GM03348 (cell line): ENCODE data around the gene PRRC2B.
A peak's percentile ranks its signal among the peaks of the same experiment; 100 is the strongest.
"Not testable (repeated sequence)": the region's sequence is repeated elsewhere in the genome, so short reads cannot be mapped to it uniquely, and the experiment has no call there.

Experiments used
- DNase-seq: peaks from one replicate; pipeline ENCODE4 v3.0.0; 2012; ENCODE audit warnings: low spot score

Gene PRRC2B

GRCh38 chr9:131472085-131472484 is 78.2 kb downstream of the PRRC2B start:
- not testable (repeated sequence) for DNase-seq

GRCh38 chr9:131473198-131473885 is 79.5 kb downstream of the PRRC2B start:
- DNase-seq, result no peak

- DNase-seq, result no peak
Measured at GRCh38 chr9:131473891-131474290, 80.0 kb downstream of the PRRC2B start.

- no peak for DNase-seq
Measured at GRCh38 chr9:131474711-131475110, 80.8 kb downstream of the PRRC2B start.

- DNase-seq, result no peak
Measured at GRCh38 chr9:131475111-131475955, 81.4 kb downstream of the PRRC2B start.

- DNase-seq, result no peak
Measured at GRCh38 chr9:131475956-131476776, 82.3 kb downstream of the PRRC2B start.

- no peak for DNase-seq
Measured at GRCh38 chr9:131476777-131477345, 83.0 kb downstream of the PRRC2B start.

GRCh38 chr9:131477367-131477766 is 83.5 kb downstream of the PRRC2B start:
- no peak for DNase-seq

- no peak for DNase-seq
Measured at GRCh38 chr9:131477816-131478419, 84.0 kb downstream of the PRRC2B start.

GRCh38 chr9:131478421-131478868 is 84.6 kb downstream of the PRRC2B start:
- DNase-seq, result peak; percentile 61

GRCh38 chr9:131478911-131479310 is 85.0 kb downstream of the PRRC2B start:
- DNase-seq, result no peak

- DNase-seq, result no peak
Measured at GRCh38 chr9:131480258-131480657, 86.4 kb downstream of the PRRC2B start.

GRCh38 chr9:131481441-131482342 is 87.8 kb downstream of the PRRC2B start:
- no peak for DNase-seq

GRCh38 chr9:131482343-131483006 is 88.6 kb downstream of the PRRC2B start:
- DNase-seq, result no peak

GRCh38 chr9:131483319-131484050 is 89.6 kb downstream of the PRRC2B start:
- DNase-seq, result no peak

- no peak for DNase-seq
Measured at GRCh38 chr9:131484051-131484445, 90.2 kb downstream of the PRRC2B start.

- DNase-seq, result no peak
Measured at GRCh38 chr9:131484560-131485185, 90.8 kb downstream of the PRRC2B start.

- DNase-seq, result no peak
Measured at GRCh38 chr9:131485206-131485605, 91.3 kb downstream of the PRRC2B start.
